NCI-H1105 treated with DMSO at 0.1 percent for 48 hours (cell line): Measurements from ENCODE around the gene MARVELD3.
"Not testable (repeated sequence)": the region's sequence is repeated elsewhere in the genome, so short reads cannot be mapped to it uniquely, and the experiment has no call there.

Source experiments
- DNase-seq: peaks from one replicate; lab custom pipeline; 2025; lab: John Stamatoyannopoulos, UW

Gene MARVELD3

DNA sequence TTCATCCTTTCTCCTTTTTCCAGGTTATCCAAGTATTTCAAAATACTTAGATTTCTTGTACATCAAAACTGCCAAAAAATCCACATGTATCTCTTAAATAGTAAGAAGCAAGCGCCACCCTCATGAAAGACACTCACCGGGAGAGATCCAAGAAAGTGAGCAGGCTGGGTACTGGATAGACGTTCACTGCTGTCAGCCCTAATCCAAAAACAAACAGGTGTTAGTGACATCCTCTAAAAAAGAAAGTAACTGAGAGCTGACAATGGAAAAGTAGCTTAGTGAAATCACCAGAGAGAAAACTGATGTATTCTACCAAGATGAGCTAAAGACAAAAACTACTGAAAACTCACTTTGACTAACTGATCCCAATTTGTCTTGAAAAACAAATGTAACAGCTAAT is 46.1 kb downstream of the MARVELD3 start:
- no peak for DNase-seq

DNA sequence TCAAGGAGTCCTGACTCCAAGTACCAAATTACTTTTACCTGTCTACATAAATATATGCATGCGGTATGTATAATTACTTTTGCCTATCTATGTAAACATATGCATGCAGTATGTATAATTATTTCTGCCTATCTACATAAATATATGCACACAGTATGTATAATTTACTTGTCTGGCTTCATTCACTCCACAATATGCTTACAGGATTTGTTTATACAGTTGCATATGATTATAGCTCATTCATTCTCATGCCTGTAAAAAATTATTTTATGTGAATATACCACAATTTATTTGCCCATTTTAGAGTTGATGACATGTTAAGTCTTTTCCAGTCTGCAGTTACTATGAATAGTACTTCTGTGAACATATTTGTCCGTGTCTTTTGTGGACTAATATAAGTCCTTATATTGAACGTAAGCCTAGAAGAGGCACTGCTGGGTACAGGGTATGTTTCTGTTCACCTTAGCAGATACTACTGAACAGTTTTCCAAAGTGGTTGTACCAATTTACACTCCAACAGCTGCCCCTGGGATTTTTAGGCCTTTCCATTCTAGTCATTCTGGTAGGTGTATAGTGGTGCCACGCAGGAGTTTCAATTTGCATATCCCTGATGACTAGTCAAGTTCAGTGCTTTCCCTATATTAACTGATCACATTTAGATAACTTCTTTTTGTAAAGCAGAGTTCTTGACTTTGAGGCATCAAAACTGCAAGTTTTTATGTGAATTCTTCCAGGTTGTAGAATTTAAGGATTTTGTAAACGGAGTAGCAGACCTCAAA is 47.0 kb downstream of the MARVELD3 start:
- DNase-seq = no peak

DNA sequence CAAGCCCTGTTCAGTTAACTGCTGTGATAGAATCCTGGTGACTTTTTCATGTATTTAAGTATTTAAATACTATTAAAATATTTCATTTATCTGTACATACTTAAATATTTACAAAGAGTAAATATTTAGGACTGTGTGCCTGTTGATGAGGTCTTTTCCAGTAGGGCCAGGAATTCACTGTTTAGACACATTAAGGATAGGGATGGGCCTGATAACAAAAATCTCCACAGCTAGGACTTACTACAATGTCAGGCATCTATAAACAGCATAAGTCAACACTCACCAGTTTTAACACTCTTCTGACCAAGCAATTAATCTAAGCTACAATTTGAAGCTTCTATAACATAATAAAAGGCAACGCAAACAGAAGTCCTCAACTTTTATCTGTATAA is 47.6 kb downstream of the MARVELD3 start:
- no peak for DNase-seq

DNA sequence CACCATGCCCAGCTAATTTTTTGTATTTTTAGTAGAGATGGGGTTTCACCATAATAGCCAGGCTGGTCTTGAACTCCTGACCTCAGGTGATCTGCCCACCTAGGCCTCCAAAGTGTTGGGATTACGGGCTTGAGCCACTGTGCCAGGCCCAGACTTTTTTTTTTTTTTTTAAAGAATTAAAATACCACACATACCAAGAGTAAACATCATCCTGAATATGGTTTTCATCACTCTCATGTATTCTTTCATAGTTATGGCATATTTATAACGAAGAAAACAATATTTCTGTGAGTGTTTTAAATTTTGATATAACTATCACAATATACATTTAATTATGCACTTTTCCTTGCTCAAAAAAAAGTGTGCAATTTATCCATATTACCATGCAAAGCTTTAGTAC is 48.2 kb downstream of the MARVELD3 start:
- DNase-seq = no peak

DNA sequence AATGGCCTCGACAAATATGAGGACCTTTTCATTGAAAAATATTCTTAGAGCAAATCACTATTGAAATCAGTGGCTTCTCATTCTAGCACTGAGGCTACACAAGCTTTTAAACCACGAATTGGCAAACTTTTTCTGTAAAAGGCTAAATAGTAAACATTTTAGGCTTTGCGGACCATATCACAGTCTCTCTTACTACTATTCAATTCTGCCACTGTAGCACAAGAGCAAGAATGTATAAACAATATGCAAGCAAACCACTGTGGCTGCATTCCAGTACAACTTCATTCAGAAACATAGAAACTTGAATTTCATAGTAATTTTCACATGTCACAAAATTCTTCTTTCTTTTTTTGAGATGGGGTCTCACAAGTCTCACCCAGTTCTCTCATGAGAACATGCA is 49.4 kb downstream of the MARVELD3 start:
- DNase-seq = no peak

DNA sequence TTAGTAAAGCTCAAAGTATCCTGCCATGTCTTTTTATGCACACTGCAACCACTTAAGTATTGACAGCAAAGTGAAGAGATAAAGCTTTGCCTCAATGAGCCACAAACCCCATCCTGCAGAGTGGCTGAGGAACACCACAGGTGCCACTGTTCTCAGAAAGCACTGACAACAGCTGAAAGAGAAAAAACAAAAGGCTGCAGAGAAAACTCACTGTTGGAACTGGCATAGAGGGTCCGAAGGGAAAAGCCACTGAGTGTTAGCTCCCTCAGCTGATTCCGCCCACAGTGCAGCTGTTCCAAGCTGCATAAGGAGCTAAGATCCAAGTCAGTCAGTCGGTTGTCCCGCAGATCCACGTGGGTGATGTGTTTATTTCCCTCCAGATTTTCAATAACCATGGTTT is 50.3 kb downstream of the MARVELD3 start:
- no peak for DNase-seq

DNA sequence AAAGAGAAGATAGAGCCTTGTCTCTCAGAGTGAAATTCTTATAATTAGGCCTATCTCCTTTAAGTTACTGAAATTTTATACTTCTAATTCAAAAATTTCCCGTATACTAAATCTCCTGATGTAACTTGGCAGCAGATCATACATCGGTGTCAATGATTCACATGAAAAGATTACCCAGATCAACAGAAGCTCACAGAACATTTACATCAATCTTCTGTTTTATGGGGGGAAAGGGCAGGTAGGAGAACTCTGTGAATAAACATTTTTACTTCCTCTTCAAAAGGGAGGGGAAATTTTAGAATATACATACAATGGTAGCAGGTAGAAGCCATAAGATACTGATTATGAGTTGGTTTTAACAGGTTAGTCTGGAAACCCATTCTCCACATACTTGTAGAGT is 55.4 kb downstream of the MARVELD3 start:
- DNase-seq = no peak

DNA sequence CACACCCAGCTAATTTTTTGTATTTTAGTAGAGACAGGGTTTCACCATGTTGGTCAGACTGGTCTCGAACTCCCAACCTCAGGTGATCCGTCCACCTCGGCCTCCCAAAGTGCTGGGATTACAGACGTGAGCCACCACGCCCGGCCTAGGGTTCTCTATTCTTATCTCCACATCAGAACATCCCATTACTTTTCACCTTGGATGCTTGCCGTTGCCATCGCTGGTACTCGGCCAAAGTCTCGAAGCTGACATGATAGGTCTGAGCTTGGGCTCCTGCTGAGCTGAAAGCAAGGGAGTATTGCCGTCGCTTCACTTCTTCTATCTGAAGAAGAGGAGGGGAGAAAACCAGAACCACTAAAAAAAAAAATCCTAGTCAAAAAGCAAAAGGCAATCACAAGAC is 58.3 kb downstream of the MARVELD3 start:
- not testable (repeated sequence) for DNase-seq
